Measurements from ENCODE around the gene HDGFL2.
"Not testable (repeated sequence)": the region's sequence is repeated elsewhere in the genome, so short reads cannot be mapped to it uniquely, and the experiment has no call there.

The HDGFL2 gene

DNA sequence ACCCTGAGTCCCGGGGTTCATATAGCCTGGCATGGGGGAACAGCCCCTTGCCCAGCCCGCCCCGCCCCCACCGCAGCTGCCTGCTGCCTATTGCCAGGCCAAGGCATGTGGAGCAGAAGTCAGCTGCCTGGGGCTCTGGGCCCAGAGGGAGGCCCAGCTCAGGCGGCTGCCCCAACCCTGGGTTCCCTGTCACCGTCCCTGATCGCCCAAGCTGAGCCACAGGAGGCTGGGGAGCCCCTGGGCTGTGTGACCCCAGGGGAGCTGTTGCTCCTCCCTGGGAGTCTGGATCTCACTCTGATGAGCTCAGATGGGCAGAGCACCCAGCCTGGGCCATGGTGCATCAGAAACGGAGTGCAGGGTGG is 44.8 kb downstream of the HDGFL2 start:
- no peak for DNase-seq

DNA sequence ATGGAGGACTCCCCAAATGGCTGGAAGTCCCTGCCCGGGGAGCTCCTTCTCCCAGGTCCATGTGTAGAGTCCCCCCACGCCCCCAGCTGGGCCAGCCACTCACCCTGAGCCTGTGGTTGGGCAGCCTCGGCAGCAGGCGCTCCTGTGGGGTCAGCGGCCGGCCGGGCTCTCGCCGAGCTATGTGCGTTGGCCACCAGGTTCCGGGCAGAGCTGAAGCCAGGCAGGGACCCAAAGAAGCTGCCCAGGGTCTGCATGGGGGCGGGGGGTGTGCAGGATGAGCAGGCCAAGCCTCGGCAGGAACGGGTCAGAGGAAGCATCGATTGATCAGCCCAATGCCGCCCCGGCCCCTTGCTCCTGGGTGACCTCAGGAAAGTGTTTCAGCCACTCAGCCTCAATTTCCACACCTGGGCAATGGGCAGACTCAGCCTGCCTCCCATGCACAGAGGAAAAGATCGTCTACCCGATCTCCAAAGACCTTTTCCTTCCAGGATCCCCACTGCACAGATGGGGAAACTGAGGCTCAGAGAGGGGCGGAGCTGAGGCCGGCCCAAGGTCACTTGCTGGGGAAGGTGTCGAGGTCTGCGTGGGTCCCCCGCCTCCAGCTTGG is 45.5 kb downstream of the HDGFL2 start:
- no peak for DNase-seq

GRCh38 chr19:4518345-4519171 is 46.5 kb downstream of the HDGFL2 start, which contains the start of gene PLIN4:
PLIN4 (minus strand) TSS chr19:4518486; CDS start chr19:4518272, 214 bp downstream.
- no peak for DNase-seq

DNA sequence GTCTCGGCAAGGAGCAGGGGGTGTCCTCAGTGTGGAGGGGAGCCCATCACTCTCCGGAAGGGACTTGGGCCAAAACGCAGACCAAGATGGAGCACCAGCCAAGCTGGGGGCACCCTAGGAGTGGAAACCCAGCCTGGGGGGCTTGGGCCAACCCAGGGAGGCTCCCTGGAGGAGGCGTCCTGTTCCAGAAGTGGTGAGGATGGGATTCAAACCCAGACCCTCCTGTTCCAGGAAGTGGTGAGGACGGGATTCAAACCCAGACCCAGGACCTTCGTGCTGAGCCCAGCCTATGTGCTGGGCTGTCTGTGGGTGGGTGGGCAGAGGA is 47.0 kb downstream of the HDGFL2 start:
- no peak for DNase-seq

DNA sequence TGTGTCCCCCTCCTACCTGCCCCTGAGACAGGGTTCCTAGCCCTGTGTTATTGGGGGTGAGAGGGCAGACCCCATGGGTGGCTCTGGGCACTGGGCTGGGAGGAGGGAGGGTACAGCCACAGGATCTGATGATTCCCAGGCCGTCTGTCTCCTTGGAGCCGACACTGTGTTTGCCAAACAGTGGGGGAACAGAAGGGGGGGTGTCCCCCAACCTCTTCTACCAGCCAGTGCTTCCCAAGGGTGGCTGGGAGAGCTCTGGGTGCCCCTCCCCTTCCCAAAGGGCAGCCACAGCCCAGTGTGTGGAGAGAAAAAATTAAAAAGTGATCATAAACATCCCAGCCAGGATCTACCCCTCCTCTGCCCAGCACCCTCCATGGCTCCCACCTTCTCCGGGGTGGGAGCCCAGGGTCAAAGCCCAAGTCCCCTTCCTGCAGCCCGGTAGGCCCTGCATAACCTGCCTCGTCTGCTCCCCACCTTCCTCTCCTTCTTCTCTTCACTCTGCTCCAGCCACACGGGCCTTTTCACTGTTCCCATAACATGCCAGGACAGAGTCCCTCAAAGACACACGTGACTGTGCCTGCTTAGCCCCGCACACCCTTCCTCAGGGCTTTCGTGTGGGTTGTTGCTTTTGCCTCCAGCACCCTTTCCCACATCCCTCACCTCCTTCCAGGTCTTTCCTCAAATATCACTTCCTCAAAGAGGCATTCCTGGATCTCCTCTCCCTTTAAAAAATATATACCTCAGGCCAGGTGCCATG is 47.6 kb downstream of the HDGFL2 start:
- DNase-seq, result no peak

GRCh38 chr19:4521170-4521887 is 49.2 kb downstream of the HDGFL2 start:
- no peak for DNase-seq

- DNase-seq, result no peak
Measured at GRCh38 chr19:4521888-4522242, 49.8 kb downstream of the HDGFL2 start.

- no peak for DNase-seq
Measured at GRCh38 chr19:4522291-4523002, 50.4 kb downstream of the HDGFL2 start.

DNA sequence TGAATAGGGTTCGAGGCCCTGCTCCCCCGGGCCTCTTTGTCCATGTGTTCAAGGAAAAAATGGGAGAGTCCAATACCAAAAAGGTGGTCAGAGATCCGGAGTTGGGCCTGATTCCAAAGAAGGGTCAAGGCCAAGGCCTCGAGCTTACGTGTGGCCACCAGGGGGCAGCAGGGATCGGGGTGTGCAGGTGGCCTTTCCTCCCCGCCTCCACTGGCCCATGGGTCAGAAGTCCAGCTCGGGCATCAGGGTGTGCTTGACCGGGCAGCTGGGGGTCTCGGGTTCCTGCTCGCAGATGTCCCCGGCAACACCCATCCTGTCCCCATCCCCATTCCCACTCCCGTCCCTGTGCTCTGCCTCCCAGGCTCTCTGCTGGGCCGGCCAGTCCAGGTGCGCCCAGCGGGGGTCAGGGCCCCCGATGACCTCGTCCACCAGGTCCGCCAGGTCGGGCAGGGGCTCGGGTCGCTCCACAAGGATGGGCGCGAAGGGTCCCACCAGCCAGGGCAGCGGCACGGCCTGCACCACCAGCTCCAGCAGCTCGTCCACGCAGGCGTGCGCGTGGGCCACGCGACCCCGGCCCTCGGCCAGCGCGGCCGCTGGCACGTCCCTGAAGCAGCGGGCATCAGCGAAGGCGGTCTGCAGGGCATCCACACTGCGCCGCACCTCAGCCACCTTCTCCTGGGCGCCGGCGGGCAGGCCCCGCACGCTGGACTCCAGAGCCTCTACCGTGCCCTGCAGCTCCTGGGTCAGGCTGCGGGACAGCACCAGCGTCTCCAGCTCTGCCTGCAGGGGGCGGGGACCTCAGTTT is 51.4 kb downstream of the HDGFL2 start:
- DNase-seq, result no peak

GRCh38 chr19:4524808-4525562 is 52.9 kb downstream of the HDGFL2 start:
- peak; percentile 61 for DNase-seq

DNA sequence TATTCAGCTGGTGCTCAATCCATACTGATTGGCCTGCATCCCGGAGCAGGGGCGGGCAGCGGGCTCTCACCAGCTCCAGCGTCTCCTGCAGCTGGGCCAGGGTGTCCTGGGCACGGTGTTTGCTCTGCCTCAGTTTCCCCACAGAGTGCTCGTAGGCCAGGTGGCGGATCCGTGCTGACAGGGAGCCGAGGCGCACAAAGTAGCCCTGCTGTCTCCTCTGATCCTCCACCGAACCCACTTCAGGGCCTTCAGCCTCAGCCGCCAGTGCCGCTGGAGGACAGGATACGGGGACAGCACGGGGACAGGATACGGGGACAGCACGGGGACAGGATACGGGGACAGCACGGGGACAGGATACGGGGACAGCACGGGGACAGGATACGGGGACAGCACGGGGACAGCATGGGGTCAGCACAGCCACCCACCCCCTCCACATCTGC is 53.5 kb downstream of the HDGFL2 start:
- DNase-seq, result no peak

DNA sequence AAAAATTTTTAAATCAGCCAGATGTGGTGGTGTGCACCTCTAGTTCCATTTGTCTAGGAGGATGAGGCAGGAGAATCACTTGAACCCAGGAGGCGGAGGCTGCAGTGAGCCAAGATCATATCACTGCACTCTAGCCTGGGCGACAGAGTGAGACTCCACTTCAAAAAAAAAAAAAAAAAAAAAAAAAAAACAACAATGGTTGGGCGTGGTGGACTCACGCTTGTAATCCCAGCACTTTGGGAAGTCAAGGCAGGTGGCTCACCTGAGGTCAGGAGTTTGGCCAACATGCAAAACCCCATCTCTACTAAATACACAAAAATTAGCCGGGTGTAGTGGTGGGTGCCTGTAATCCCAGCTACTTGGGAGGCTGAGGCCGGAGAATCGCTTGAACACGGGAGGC is 55.3 kb downstream of the HDGFL2 start:
- not testable (repeated sequence) for DNase-seq

- DNase-seq, result no peak
Measured at GRCh38 chr19:4528843-4529242, 56.7 kb downstream of the HDGFL2 start.

DNA sequence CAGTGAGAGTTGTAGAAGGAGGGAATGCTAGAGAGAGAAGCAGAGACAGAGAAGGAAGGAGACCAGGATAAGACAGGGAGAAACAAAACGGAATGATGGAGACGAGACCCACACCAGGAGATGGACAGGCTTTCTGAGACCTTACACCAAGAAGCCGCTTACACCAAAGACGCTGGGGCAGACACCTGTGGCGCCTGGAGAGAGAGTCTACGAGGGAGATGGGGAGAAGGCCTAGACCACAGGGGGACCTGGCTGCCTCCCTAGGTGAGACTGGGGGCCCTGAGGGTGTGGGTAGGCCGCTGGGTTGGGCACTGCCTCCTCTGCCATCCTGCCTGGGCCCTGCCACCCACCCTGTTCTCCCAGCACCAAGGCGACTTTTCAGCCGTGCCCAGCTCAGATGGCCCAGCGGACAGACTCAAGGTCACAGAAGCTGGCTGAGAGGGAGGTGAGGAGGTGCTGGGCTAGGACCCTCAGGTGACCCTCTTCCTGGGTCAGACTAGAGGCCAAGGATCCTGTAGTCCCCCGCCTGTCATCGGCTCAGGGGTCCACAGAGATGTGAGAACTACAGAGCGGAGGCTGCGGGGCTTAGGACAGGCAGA is 57.9 kb downstream of the HDGFL2 start:
- DNase-seq, result no peak

GRCh38 chr19:4531562-4532165 is 59.6 kb downstream of the HDGFL2 start:
- no peak for DNase-seq

DNA sequence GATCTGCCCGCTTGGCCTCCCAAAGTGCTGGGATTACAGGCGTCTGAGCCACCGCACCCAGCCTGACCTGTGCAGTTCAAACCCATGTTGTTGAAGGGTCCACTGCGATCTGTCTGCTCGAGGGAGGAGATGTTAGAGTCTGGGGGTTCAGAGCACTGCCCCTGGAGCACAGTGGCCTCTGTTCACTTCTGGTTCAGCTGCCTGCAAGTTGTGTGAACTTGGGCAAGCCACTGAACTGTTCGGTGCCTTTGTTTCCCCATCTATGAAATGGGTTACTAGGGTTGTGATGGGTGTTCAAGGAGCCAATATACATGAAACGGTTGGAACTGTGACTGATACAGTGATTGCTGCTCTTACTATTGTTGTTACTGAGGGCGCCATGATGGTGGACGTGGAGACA is 61.2 kb downstream of the HDGFL2 start:
- no peak for DNase-seq

DNA sequence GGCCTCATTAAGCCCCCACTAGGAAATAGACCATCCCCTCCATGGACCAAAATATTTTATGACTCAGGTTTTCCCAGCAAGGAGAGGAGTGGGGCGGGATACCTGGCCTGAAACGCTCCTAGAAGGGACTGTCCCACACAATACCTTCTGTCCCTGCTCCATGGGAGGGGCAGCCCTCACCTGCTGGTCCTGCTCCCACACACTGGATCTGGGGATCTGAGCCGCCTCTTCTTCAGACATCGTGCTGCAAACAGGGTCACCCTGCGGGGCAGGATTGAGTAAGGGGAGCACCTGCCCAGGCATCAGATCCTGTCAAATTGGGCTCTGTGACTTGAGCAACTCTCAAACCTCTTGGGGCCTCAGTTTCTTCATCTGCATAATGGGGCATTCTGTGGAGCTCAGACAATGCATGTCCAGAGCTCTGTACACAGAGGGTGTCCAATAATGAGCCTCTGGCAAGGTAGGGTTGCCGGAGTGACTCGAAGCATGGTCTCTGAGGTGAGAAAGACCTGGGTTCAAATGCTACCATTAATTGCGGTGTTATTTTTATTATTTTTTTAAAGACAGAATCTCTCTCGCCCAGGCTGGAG is 61.8 kb downstream of the HDGFL2 start:
- DNase-seq, result no peak

DNA sequence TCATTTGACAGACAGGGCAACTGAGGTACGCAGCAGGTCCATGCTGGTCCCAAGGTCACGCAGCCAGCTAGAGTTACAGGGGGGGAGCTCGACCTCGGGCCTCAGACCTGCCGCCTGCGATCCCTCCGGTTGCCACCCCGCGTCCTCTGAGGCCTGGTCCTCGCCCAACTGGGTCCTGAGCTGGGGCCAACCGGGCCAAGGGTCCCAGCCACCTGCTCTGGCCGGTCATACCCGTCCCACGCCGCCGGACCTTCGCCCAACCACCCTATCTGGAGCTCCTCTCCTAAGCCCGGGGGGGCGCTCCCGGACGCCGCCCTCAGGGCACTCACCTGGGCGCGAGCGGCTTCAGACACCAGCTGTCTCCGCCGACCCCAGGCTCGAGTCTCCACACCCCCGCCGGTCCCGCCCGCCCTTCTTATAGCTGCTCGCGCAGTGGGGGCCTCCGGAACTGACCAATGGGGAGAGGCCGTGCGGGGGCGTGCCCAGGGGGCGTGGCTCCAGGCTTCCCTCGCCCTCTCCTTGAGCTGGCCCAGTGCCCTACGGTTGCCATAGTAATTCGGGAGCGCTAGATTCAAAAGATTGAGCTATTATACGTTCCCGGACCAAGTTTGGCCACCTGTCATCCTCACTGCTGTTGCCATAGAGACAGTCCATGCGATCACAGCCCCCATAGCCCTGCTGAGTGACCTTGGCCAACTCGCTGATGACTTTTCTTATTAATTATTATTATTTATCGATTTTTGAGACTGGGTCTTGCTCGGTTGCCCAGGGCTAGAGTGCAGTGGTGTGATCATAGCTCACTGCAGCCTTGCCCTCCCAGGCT is 63.0 kb downstream of the HDGFL2 start, which contains the start of gene PLIN5:
Gene PLIN5, minus strand, starts transcription at position 389 of the 823 bp plus-strand sequence. CDS start 1,150 bp downstream, outside the sequence.
- peak; percentile 22 for DNase-seq

GRCh38 chr19:4536798-4537197 is 64.7 kb downstream of the HDGFL2 start:
- no peak for DNase-seq
